ENCODE data around the gene RASD1.

The RASD1 gene

DNA sequence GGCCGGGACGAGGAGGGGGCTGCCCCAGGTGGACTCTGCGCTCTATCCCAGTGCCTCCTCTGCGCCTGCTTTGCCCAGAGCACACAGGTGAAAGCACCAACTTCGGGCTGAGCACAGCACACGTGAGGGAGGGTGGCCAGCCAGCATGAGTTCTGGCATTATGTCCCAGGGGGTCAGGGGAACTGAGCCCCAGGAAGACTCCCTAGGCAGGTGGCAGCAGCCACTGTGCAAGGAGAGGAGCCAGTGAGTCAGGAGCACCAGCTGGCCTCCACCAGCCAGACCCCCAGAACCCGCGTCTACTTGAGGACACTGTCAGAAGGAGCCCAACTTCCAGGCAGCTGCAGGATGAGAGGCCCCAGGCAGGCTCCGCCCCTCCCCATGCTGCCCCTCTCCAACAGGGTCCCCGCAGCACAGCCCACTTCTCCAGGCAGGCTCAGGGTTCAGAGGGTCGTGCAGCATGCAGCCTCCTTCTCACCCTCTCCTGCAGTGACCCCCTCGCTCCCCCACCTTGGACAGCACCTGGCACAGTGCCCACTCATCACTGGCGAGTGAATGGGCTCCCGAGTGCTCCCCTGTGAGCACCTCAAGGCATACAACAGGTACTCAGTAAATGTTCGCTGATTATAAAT is 44.2 kb upstream of the RASD1 start:
- H3K27ac ChIP-seq (ENCODE audit: low read depth, low read length) = no peak overlapping the region
- no peaks in the 10 kb centered on the region for H3K9me2 ChIP-seq (replicated peaks; ENCODE audit: control insufficient read depth, low read length)
- TF ChIP-seq EZH2phosphoT487 (IDR thresholded peaks at IDR 0.05; ENCODE audit: borderline replicate concordance, low read length) = no peak
- TF ChIP-seq, protein P1, sequence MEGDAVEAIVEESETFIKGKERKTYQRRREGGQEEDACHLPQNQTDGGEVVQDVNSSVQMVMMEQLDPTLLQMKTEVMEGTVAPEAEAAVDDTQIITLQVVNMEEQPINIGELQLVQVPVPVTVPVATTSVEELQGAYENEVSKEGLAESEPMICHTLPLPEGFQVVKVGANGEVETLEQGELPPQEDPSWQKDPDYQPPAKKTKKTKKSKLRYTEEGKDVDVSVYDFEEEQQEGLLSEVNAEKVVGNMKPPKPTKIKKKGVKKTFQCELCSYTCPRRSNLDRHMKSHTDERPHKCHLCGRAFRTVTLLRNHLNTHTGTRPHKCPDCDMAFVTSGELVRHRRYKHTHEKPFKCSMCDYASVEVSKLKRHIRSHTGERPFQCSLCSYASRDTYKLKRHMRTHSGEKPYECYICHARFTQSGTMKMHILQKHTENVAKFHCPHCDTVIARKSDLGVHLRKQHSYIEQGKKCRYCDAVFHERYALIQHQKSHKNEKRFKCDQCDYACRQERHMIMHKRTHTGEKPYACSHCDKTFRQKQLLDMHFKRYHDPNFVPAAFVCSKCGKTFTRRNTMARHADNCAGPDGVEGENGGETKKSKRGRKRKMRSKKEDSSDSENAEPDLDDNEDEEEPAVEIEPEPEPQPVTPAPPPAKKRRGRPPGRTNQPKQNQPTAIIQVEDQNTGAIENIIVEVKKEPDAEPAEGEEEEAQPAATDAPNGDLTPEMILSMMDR (IDR thresholded peaks at IDR 0.05; ENCODE audit: low read depth, low read length, poor library complexity, severe bottlenecking) = no peak
- H3K4me3 ChIP-seq (ENCODE audit: low read length) = no peak overlapping the region
- H3F3A ChIP-seq (ENCODE audit: control insufficient read depth, insufficient read depth) = no peaks in the 10 kb centered on the region
- H3K36me3 ChIP-seq (ENCODE audit: control insufficient read depth, low read length) = no peaks in the 10 kb centered on the region
- no peaks in the 10 kb centered on the region; the same call in 1 of the 2 replicates for H4K20me1 ChIP-seq (ENCODE audit: control insufficient read depth, insufficient read depth, low read depth, low read length)
- no peaks in the 10 kb centered on the region for H3K79me2 ChIP-seq (ENCODE audit: control insufficient read depth, low read length)
- no peaks in the 10 kb centered on the region for H3K27me3 ChIP-seq (ENCODE audit: control insufficient read depth, low read length)
- no peaks in the 10 kb centered on the region for H3K4me1 ChIP-seq (ENCODE audit: control insufficient read depth, low read length)
- no peaks in the 10 kb centered on the region for H3K9me3 ChIP-seq (ENCODE audit: control insufficient read depth, insufficient read depth, low read length)
- H3K4me2 ChIP-seq (ENCODE audit: low read length) = no peak overlapping the region

DNA sequence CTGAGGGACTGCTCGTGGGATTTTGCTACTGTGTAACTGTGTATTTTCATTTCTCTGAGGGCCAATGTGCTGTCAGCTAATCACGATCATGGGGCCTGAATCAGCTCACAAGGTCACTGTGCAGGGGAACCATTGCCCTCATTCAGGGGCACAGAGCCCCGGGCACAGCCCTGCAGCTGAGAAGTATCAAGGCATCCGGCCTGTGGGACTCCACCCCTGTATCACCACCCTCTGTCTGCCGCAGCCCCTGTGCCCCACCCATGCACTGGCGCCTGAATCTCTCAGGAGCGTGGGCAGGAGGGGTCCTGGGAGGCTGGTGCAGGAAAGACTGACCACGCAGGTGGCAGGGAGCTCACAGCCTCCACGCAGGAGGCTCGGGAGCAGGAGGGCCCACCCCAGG is 43.4 kb upstream of the RASD1 start:
- no peaks in the 10 kb centered on the region for H3K4me1 ChIP-seq (ENCODE audit: control insufficient read depth, low read length)
- TF ChIP-seq, protein P1 (IDR thresholded peaks at IDR 0.05; ENCODE audit: low read depth, low read length, poor library complexity, severe bottlenecking) = no peak

DNA sequence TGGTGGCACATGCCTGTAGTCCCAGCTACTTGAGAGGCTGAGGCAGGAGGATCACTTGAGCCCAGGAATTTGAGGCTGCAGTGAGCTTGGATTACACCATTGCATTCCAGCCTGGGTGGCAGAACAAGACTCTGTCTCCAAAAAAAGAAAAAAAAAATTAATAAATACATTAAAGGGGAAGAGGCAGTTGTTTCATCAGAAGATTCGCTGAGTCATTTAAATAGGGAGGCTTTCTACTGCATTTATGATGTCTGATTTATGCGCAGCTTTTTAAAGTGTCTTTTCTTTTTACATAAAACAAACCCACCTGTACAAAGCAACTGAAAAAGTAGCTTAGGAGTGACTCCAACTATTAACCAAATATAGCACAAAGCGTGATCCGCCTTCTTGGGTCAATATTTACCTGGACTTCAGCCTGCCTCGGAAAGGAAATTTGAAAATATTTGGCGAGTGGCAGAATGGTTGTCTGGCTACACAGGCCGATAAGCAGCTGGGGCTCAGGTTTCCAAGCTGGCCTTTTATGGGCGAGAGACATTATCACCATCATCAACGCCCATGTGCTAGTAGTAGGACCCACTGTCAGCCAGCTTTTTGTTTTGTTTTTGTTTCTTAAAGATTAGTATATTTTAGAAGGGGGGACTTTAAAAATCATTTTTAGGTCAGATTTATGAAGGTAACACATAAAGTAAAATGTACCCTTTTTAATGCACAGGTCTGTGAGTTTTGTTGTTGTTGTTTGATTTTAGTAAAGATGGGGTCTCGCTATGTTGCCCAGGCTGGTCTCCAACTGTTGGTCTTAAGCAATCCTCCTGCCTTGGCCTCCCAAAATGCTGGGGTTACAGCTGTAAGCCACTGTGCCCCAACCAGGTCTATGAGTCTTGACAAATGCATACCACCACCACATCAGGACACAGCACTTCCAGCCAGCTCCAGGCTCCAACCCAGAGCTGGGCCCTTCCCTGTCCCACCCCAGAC is 42.5 kb upstream of the RASD1 start:
- no peaks in the 10 kb centered on the region for H3K9me3 ChIP-seq (ENCODE audit: control insufficient read depth, insufficient read depth, low read length)
- H3K27ac ChIP-seq (ENCODE audit: low read depth, low read length) = no peak overlapping the region
- H3K4me2 ChIP-seq (ENCODE audit: low read length) = no peak overlapping the region
- TF ChIP-seq EZH2phosphoT487 (IDR thresholded peaks at IDR 0.05; ENCODE audit: borderline replicate concordance, low read length) = no peak
- TF ChIP-seq, protein P1 (IDR thresholded peaks at IDR 0.05; ENCODE audit: low read depth, low read length, poor library complexity, severe bottlenecking) = no peak
- H3K9me2 ChIP-seq (replicated peaks; ENCODE audit: control insufficient read depth, low read length) = no peaks in the 10 kb centered on the region
- H3K4me1 ChIP-seq (ENCODE audit: control insufficient read depth, low read length) = no peaks in the 10 kb centered on the region
- H3K79me2 ChIP-seq (ENCODE audit: control insufficient read depth, low read length) = no peaks in the 10 kb centered on the region
- no peaks in the 10 kb centered on the region for H3K27me3 ChIP-seq (ENCODE audit: control insufficient read depth, low read length)
- H3F3A ChIP-seq (ENCODE audit: control insufficient read depth, insufficient read depth) = no peaks in the 10 kb centered on the region
- no peak overlapping the region for H3K4me3 ChIP-seq (ENCODE audit: low read length)
- no peaks in the 10 kb centered on the region; the same call in 1 of the 2 replicates for H4K20me1 ChIP-seq (ENCODE audit: control insufficient read depth, insufficient read depth, low read depth, low read length)
- H3K36me3 ChIP-seq (ENCODE audit: control insufficient read depth, low read length) = no peaks in the 10 kb centered on the region

More for the DNA sequence above, 43.4 kb upstream of the RASD1 start:
- Histone ChIP-seq H3K27ac (ENCODE audit: low read depth, low read length) (no peak overlapping the region), H3K4me2 (ENCODE audit: low read length) (no peak overlapping the region), H3K27me3 (ENCODE audit: control insufficient read depth, low read length) (no peaks in the 10 kb centered on the region), H3K9me3 (ENCODE audit: control insufficient read depth, insufficient read depth, low read length) (no peaks in the 10 kb centered on the region), H3F3A (ENCODE audit: control insufficient read depth, insufficient read depth) (no peaks in the 10 kb centered on the region), H4K20me1 (ENCODE audit: control insufficient read depth, insufficient read depth, low read depth, low read length) (no peaks in the 10 kb centered on the region; the same call in 1 of the 2 replicates), H3K4me3 (ENCODE audit: low read length) (no peak overlapping the region), H3K9me2 (replicated peaks; ENCODE audit: control insufficient read depth, low read length) (no peaks in the 10 kb centered on the region), H3K36me3 (ENCODE audit: control insufficient read depth, low read length) (no peaks in the 10 kb centered on the region), H3K79me2 (ENCODE audit: control insufficient read depth, low read length) (no peaks in the 10 kb centered on the region)
